H9 (cell line): ENCODE data around the gene EOMES. TPM values are rescaled to one million over a fixed set of nuclear protein-coding genes. Genes with fewer than 3 reads are reported as not detected.

ENCODE experiments used
- DNase-seq: peaks from one replicate; pipeline ENCODE4 v3.0.0-alpha.2; 2017
- H2AFZ ChIP-seq: one replicate; pipeline ENCODE4 v1.6.1; 2013; ENCODE audit warnings: mild to moderate bottlenecking, low read length, control low read depth, moderate library complexity
- H2AK5ac ChIP-seq: 2 replicates; pipeline ENCODE4 v1.6.1; 2013; ENCODE audit warnings: low read length, control low read depth, mixed read lengths; ENCODE audit not compliant: insufficient read length
- H2BK120ac ChIP-seq: one replicate; pipeline ENCODE4 v1.6.1; 2013; ENCODE audit warnings: low read depth, mild to moderate bottlenecking, low read length, control low read depth, inconsistent platforms; ENCODE audit not compliant: poor library complexity, severe bottlenecking
- H2BK12ac ChIP-seq: 2 replicates; pipeline ENCODE4 v1.6.1; 2013; ENCODE audit warnings: low read length, control low read depth, mixed read lengths, low read depth; ENCODE audit not compliant: insufficient read length
- H2BK15ac ChIP-seq: 2 replicates; pipeline ENCODE4 v1.6.1; 2013; ENCODE audit warnings: low read depth, low read length, control low read depth
- H2BK20ac ChIP-seq: one replicate; pipeline ENCODE4 v1.6.1; 2013; ENCODE audit warnings: low read depth, mild to moderate bottlenecking, low read length, control low read depth, inconsistent platforms; ENCODE audit not compliant: poor library complexity, severe bottlenecking
- H2BK5ac ChIP-seq: 2 replicates; pipeline ENCODE4 v1.6.1; 2013; ENCODE audit warnings: low read length, control low read depth, mixed read lengths; ENCODE audit not compliant: insufficient read length
- H3K14ac ChIP-seq: 2 replicates; pipeline ENCODE4 v1.6.1; 2013; ENCODE audit warnings: low read length, control low read depth; ENCODE audit not compliant: insufficient read depth
- H3K18ac ChIP-seq: 2 replicates; pipeline ENCODE4 v1.6.1; 2013; ENCODE audit warnings: low read depth, mild to moderate bottlenecking, mixed read lengths, low read length, control low read depth; ENCODE audit not compliant: insufficient read length
- H3K23ac ChIP-seq: 2 replicates; pipeline ENCODE4 v1.6.1; 2013; ENCODE audit warnings: low read length, control low read depth, mixed read lengths, low read depth; ENCODE audit not compliant: insufficient read length
- H3K23me2 ChIP-seq: 2 replicates; pipeline ENCODE4 v1.6.1; 2013; ENCODE audit warnings: low read depth, mild to moderate bottlenecking, mixed read lengths, low read length, control low read depth; ENCODE audit not compliant: insufficient read length, poor library complexity, severe bottlenecking
- H3K27ac ChIP-seq: 2 replicates; pipeline ENCODE4 v1.5.1; 2013; ENCODE audit warnings: low read length, control low read depth, mixed read lengths, low read depth; ENCODE audit not compliant: insufficient read length
- H3K27me3 ChIP-seq: 2 replicates; pipeline ENCODE4 v1.6.1; 2013; ENCODE audit warnings: low read length, control low read depth, inconsistent platforms; ENCODE audit not compliant: insufficient read depth
- H3K4ac ChIP-seq: 2 replicates; pipeline ENCODE4 v1.6.1; 2013; ENCODE audit warnings: low read depth, mild to moderate bottlenecking, control low read depth, inconsistent platforms, low read length, moderate library complexity
- H3K4me1 ChIP-seq: 2 replicates; pipeline ENCODE4 v1.6.1; 2013; ENCODE audit warnings: low read length, control low read depth, inconsistent platforms; ENCODE audit not compliant: insufficient read depth
- H3K4me2 ChIP-seq: 2 replicates; pipeline ENCODE4 v1.6.1; 2013; ENCODE audit warnings: low read length, control low read depth, mixed read lengths; ENCODE audit not compliant: insufficient read length, insufficient read depth
- H3K56ac ChIP-seq: 2 replicates; pipeline ENCODE4 v1.6.1; 2013; ENCODE audit warnings: low read depth, mild to moderate bottlenecking, mixed read lengths, low read length, control low read depth; ENCODE audit not compliant: insufficient read length
- H3K79me1 ChIP-seq: 2 replicates; pipeline ENCODE4 v1.6.1; 2013; ENCODE audit warnings: low read depth, mild to moderate bottlenecking, moderate library complexity, low read length, control low read depth, inconsistent platforms; ENCODE audit not compliant: insufficient read depth, poor library complexity, severe bottlenecking
- H3K79me2 ChIP-seq: 2 replicates; pipeline ENCODE4 v1.6.1; 2013; ENCODE audit warnings: low read length, control low read depth, inconsistent platforms; ENCODE audit not compliant: insufficient read depth
- H3K9ac ChIP-seq: 2 replicates; pipeline ENCODE4 v1.6.1; 2013; ENCODE audit warnings: low read length, control low read depth, mixed read lengths; ENCODE audit not compliant: insufficient read length; ENCODE audit errors: extremely low read depth
- H3K9me3 ChIP-seq: one replicate; pipeline ENCODE4 v1.6.1; 2013; ENCODE audit warnings: low read depth, low read length, inconsistent platforms; ENCODE audit not compliant: control insufficient read depth
- H3T11ph ChIP-seq: one replicate; pipeline ENCODE4 v1.6.1; 2013; ENCODE audit warnings: mild to moderate bottlenecking, low read length, control low read depth, inconsistent platforms
- H4K20me1 ChIP-seq: one replicate; pipeline ENCODE4 v1.6.1; 2013; ENCODE audit not compliant: control insufficient read depth, insufficient read length, insufficient read depth
- H4K5ac ChIP-seq: 2 replicates; pipeline ENCODE4 v1.6.1; 2013; ENCODE audit warnings: low read depth, mild to moderate bottlenecking, mixed read lengths, low read length, control low read depth; ENCODE audit not compliant: insufficient read length
- H4K8ac ChIP-seq: replicated peaks from 2 replicates; pipeline ENCODE4 v1.6.1; 2013; ENCODE audit warnings: low read length, control low read depth, mixed read lengths, low read depth; ENCODE audit not compliant: insufficient read length
- H4K91ac ChIP-seq: 2 replicates; pipeline ENCODE4 v1.6.1; 2013; ENCODE audit warnings: low read depth, mild to moderate bottlenecking, moderate library complexity, mixed read lengths, low read length, control low read depth; ENCODE audit not compliant: insufficient read length
- H3K27ac Mint-ChIP-seq, 3 experiments: 2 replicates in 2 of 3; 3 replicates in 1 of 3; pipeline ENCODE4 v1.8.0; 2020 to 2021; ENCODE audit warnings: mixed read lengths in 3 of 3, mild to moderate bottlenecking in 1 of 3, moderate library complexity in 1 of 3
- H3K27me3 Mint-ChIP-seq: 2 replicates; pipeline ENCODE4 v1.8.0; 2021; ENCODE audit warnings: low read depth, mild to moderate bottlenecking, moderate library complexity, mixed read lengths
- H3K36me3 Mint-ChIP-seq, 3 experiments: 2 replicates in 2 of 3; 3 replicates in 1 of 3; pipeline ENCODE4 v1.8.0; 2020 to 2021; ENCODE audit warnings: low read depth in 3 of 3, mixed read lengths in 3 of 3; ENCODE audit not compliant: insufficient read depth in 1 of 3
- H3K4me1 Mint-ChIP-seq, 2 experiments: 2 replicates each; pipeline ENCODE4 v1.8.0; 2020; ENCODE audit warnings: mixed read lengths in 2 of 2
- H3K4me3 Mint-ChIP-seq, 2 experiments: 2 replicates in 1 of 2; 3 replicates in 1 of 2; pipeline ENCODE4 v1.8.0; 2020 to 2021; ENCODE audit warnings: mild to moderate bottlenecking in 2 of 2, mixed read lengths in 2 of 2, moderate library complexity in 1 of 2
- H3K9me3 Mint-ChIP-seq, 2 experiments: 2 replicates in 1 of 2; 3 replicates in 1 of 2; pipeline ENCODE4 v1.8.0; 2020; ENCODE audit warnings: mild to moderate bottlenecking in 2 of 2, mixed read lengths in 2 of 2, moderate library complexity in 1 of 2
- CTCF ChIP-seq: fragments of 200-600 bp; sonication (generic); conservative IDR thresholded peaks from 3 replicates; pipeline ENCODE4 v1.8.0; 2021; ENCODE audit warnings: antibody characterized with exemption, mild to moderate bottlenecking
- WGBS: extraction: QIAGEN DNeasy Blood & Tissue Kit; methylation state at CpG from one replicate; pipeline ENCODE4 v1.1.7; 2013; ENCODE audit warnings: missing lambda C conversion rate, low lambda C conversion rate, mixed read lengths; ENCODE audit not compliant: insufficient read length; ENCODE audit errors: extremely low coverage; 5-methylcytosine and 5-hydroxymethylcytosine counted together
- total RNA-seq: library from RNA; stranded (reverse); gene quantifications from 2 replicates; pipeline ENCODE4 v1.2.1, GENCODE V29; 2021

EOMES gene
- total RNA-seq, 1 experiment from 2014 or later = 1.7 TPM

GRCh38 chr3:27726240-27726639, 4.1 kb upstream of the EOMES start:
- Histone ChIP-seq H3K18ac (no peak overlapping the region), H3K4ac (no peak overlapping the region), H3K14ac (no peak overlapping the region), H2BK12ac (no peak overlapping the region), H2AFZ (no peak overlapping the region), H3K79me2 (no peaks in the 10 kb centered on the region), H2BK5ac (no peak overlapping the region), H2BK120ac (no peak overlapping the region), H3K9me3 (no peaks in the 10 kb centered on the region), H3T11ph (no peak overlapping the region), H3K79me1 (no peaks in the 10 kb centered on the region), H3K27me3 (peaks cover 82% of the 10 kb centered on the region), H3K4me2 (no peak overlapping the region), H4K20me1 (no peaks in the 10 kb centered on the region), H3K27ac (no peak overlapping the region), H3K9ac (no peak overlapping the region), H3K23ac (no peak overlapping the region), H2BK15ac (no peak overlapping the region), H2BK20ac (no peak overlapping the region), H2AK5ac (no peak overlapping the region), H4K5ac (no peak overlapping the region), H4K91ac (no peak overlapping the region), H3K56ac (no peak overlapping the region), H3K23me2 (peaks cover 11% of the 10 kb centered on the region), H4K8ac (no peak overlapping the region), H3K4me1 (peaks cover 2% of the 10 kb centered on the region; the same call in 1 of the 2 replicates)
- no peak for DNase-seq
- no peak overlapping the region for H3K27ac Mint-ChIP-seq
- no peaks in the 10 kb centered on the region for H3K36me3 Mint-ChIP-seq
- peaks cover 54 to 65% of the 10 kb centered on the region in 2 experiments for H3K4me1 Mint-ChIP-seq
- H3K4me3 Mint-ChIP-seq = no peak overlapping the region
- H3K27me3 Mint-ChIP-seq = peaks cover 94% of the 10 kb centered on the region
- TF ChIP-seq CTCF = no peak
- H3K9me3 Mint-ChIP-seq = peaks cover 0 to 21% of the 10 kb centered on the region in 2 experiments; a peak in 1 of 5 replicates
- whole genome bisulfite sequencing = no CpG with 5 or more reads among the region's 7 CpGs
